Mesendoderm (in vitro differentiated cells): ENCODE data around the gene LIN37.

Experiments
- DNase-seq: peaks from one replicate; pipeline ENCODE4 v3.0.0; 2013
- H2AK5ac ChIP-seq: 2 replicates; pipeline ENCODE4 v1.6.1; 2013; ENCODE audit warnings: low read length, inconsistent platforms
- H2BK120ac ChIP-seq: 2 replicates; pipeline ENCODE4 v1.6.1; 2013; ENCODE audit warnings: low read depth, mild to moderate bottlenecking, low read length, moderate library complexity, mixed read lengths
- H2BK15ac ChIP-seq: replicated peaks from 2 replicates; pipeline ENCODE4 v1.6.1; 2013; ENCODE audit warnings: low read depth, mild to moderate bottlenecking, moderate library complexity
- H2BK5ac ChIP-seq: 2 replicates; pipeline ENCODE4 v1.6.1; 2013; ENCODE audit warnings: low read length, inconsistent platforms
- H3K18ac ChIP-seq: 2 replicates; pipeline ENCODE4 v1.6.1; 2013; ENCODE audit warnings: mild to moderate bottlenecking, low read length, mixed read lengths
- H3K23ac ChIP-seq: one replicate; pipeline ENCODE4 v1.6.1; 2013; ENCODE audit warnings: low read length
- H3K27ac ChIP-seq: 2 replicates; pipeline ENCODE4 v1.5.1; 2013; ENCODE audit warnings: low read depth, mild to moderate bottlenecking, inconsistent platforms, low read length, moderate library complexity
- H3K27me3 ChIP-seq: 2 replicates; pipeline ENCODE4 v1.6.1; 2013; ENCODE audit warnings: low read length, control low read depth, mild to moderate bottlenecking, inconsistent platforms; ENCODE audit not compliant: insufficient read depth, poor library complexity
- H3K36me3 ChIP-seq: 2 replicates; pipeline ENCODE4 v1.6.1; 2013; ENCODE audit warnings: low read length, inconsistent platforms; ENCODE audit not compliant: control insufficient read depth, insufficient read depth
- H3K4ac ChIP-seq: one replicate; pipeline ENCODE4 v1.6.1; 2013; ENCODE audit warnings: low read depth, mild to moderate bottlenecking, low read length, moderate library complexity
- H3K4me1 ChIP-seq: 2 replicates; pipeline ENCODE4 v1.6.1; 2013; ENCODE audit warnings: low read depth, low read length, inconsistent platforms; ENCODE audit not compliant: control insufficient read depth
- H3K4me2 ChIP-seq: 2 replicates; pipeline ENCODE4 v1.6.1; 2013; ENCODE audit warnings: low read length
- H3K4me3 ChIP-seq: 2 replicates; pipeline ENCODE4 v1.5.1; 2013; ENCODE audit warnings: mild to moderate bottlenecking, low read length
- H3K56ac ChIP-seq: one replicate; pipeline ENCODE4 v1.6.1; 2013; ENCODE audit warnings: low read length
- H3K79me1 ChIP-seq: 2 replicates; pipeline ENCODE4 v1.6.1; 2013; ENCODE audit warnings: low read length, inconsistent platforms
- H3K79me2 ChIP-seq: 2 replicates; pipeline ENCODE4 v1.6.1; 2013; ENCODE audit warnings: mild to moderate bottlenecking, low read length; ENCODE audit not compliant: control insufficient read depth, insufficient read depth
- H3K9ac ChIP-seq: 2 replicates; pipeline ENCODE4 v1.6.1; 2013; ENCODE audit warnings: low read length, inconsistent platforms
- H4K5ac ChIP-seq: one replicate; pipeline ENCODE4 v1.6.1; 2013; ENCODE audit warnings: low read length
- H4K8ac ChIP-seq: one replicate; pipeline ENCODE4 v1.6.1; 2013; ENCODE audit warnings: low read depth, mild to moderate bottlenecking, control low read depth, low read length, moderate library complexity
- WGBS: extraction: QIAGEN DNeasy Blood & Tissue Kit; methylation state at CpG from one replicate; pipeline ENCODE4 v1.1.7; 2013; ENCODE audit warnings: low lambda C conversion rate, missing lambda C conversion rate; ENCODE audit not compliant: insufficient coverage; ENCODE audit errors: extremely low coverage; 5-methylcytosine and 5-hydroxymethylcytosine counted together

Gene LIN37

DNA sequence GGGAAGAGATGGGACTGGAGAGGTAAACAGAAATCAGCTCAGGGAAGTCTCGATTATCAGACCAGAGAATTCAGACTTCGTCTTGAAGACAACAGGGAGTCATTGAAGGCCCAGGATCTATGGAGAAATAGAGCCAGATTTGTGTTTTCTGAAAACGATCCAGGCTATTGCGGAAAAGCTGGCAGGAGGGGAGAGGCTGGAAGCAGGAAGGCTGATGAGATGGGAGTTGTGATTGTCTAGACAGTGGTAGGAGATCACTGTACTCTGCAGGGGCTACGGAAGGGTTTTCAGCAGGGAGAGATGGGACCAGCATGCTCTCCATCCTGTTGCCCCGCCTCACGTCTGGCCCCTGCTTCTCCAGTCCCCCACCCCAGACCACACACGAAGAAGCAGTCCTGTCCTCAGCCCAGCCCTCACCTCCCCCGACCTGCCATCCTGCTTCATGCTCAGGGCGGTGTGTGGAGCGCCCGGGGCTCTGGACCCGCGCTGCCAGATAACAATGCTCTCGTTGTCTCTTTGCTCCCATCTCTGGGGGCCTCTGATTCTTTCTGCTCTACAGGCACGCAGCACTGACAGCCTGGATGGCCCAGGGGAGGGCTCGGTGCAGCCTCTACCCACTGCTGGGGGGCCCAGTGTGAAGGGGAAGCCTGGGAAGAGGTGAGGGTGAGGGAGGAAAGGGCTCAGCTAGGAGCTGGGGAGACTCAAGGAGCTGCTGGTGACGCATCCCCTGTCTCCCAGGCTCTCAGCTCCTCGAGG, 28.9 kb downstream of the LIN37 start:
- Histone ChIP-seq H3K56ac (peak overlapping the region; percentile 54), H4K8ac (no peak overlapping the region), H2BK120ac (no peak overlapping the region), H3K36me3 (no peaks in the 10 kb centered on the region), H2AK5ac (no peak overlapping the region), H4K5ac (no peak overlapping the region), H3K4me3 (no peak overlapping the region), H3K9ac (peak overlapping the region; percentile 32), H3K4ac (no peak overlapping the region), H3K23ac (no peak overlapping the region), H3K79me2 (no peaks in the 10 kb centered on the region), H3K18ac (no peak overlapping the region), H3K27me3 (no peaks in the 10 kb centered on the region), H3K79me1 (no peaks in the 10 kb centered on the region), H2BK15ac (no peak overlapping the region), H2BK5ac (no peak overlapping the region), H3K4me2 (no peak overlapping the region), H3K4me1 (peaks cover 8% of the 10 kb centered on the region), H3K27ac (no peak overlapping the region)
- no CpG with 5 or more reads among the region's 19 CpGs for WGBS
- peak; percentile 83 for DNase-seq

DNA sequence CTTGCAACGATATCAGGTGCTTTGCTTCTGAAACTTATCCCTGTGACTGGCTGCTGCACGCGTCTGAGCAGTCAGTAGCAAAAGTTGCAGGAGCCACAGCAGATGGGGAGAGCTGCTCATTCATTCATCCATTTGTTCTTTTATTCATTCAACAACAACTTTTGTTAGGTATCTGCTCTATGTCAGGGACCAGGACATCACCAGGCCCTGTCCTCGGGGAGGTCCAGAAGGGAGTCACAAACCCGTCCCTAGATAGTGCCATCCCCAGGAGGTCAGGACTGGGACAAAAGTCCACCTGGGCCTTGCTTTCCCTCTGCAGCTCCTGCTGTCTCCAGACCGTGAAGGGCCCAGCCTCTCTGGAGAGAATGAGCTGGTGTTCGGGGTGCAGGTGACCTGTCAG, 29.6 kb downstream of the LIN37 start:
- H3K4me2 ChIP-seq = no peak overlapping the region
- no peak overlapping the region for H4K8ac ChIP-seq
- WGBS = no CpG with 5 or more reads among the region's 7 CpGs

DNA sequence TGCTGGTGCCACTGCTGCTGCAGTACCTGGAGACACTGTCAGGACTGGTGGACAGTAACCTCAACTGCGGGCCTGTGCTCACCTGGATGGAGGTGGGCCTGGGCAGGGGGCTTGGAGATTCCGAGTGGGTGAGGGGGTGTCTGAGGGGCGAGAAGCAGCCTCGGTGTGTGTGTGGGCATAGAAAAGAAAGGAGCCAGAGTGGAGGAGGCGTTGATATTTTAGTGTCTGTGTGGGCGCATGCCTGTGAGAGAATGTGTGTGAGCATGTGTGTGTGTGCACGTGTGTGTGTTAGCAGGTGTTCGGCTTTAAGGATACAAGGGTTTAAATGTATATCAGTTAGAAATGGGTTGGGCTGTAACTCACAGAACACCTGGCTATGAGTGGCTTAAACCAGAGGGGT, 30.7 kb downstream of the LIN37 start:
- Histone ChIP-seq H3K9ac (no peak overlapping the region), H3K4me3 (no peak overlapping the region), H3K36me3 (no peaks in the 10 kb centered on the region), H3K4me2 (no peak overlapping the region), H4K5ac (no peak overlapping the region), H3K4ac (no peak overlapping the region), H3K23ac (no peak overlapping the region), H3K4me1 (peaks cover 8% of the 10 kb centered on the region), H3K27ac (no peak overlapping the region), H3K79me2 (no peaks in the 10 kb centered on the region), H3K79me1 (no peaks in the 10 kb centered on the region), H2BK5ac (no peak overlapping the region), H2BK120ac (no peak overlapping the region), H2BK15ac (no peak overlapping the region), H3K56ac (no peak overlapping the region), H4K8ac (no peak overlapping the region), H3K18ac (no peak overlapping the region), H2AK5ac (no peak overlapping the region), H3K27me3 (no peaks in the 10 kb centered on the region)
- no peak for DNase-seq
- no CpG with 5 or more reads among the region's 8 CpGs for WGBS

More for the DNA sequence above, 29.6 kb downstream of the LIN37 start:
- DNase-seq = no peak
- no peaks in the 10 kb centered on the region for H3K79me1 ChIP-seq
- no peak overlapping the region for H3K56ac ChIP-seq
- no peak overlapping the region for H3K4ac ChIP-seq
- no peak overlapping the region for H3K4me3 ChIP-seq
- no peak overlapping the region for H2BK120ac ChIP-seq
- no peak overlapping the region for H2BK15ac ChIP-seq
- H3K9ac ChIP-seq = no peak overlapping the region
- H3K23ac ChIP-seq = no peak overlapping the region
- no peak overlapping the region for H3K18ac ChIP-seq
- H4K5ac ChIP-seq = no peak overlapping the region
- no peak overlapping the region for H3K27ac ChIP-seq
- no peaks in the 10 kb centered on the region for H3K79me2 ChIP-seq
- H2BK5ac ChIP-seq = no peak overlapping the region
- H3K27me3 ChIP-seq = no peaks in the 10 kb centered on the region
- H3K36me3 ChIP-seq = no peaks in the 10 kb centered on the region
- no peak overlapping the region for H2AK5ac ChIP-seq
- peaks cover 8% of the 10 kb centered on the region for H3K4me1 ChIP-seq

DNA sequence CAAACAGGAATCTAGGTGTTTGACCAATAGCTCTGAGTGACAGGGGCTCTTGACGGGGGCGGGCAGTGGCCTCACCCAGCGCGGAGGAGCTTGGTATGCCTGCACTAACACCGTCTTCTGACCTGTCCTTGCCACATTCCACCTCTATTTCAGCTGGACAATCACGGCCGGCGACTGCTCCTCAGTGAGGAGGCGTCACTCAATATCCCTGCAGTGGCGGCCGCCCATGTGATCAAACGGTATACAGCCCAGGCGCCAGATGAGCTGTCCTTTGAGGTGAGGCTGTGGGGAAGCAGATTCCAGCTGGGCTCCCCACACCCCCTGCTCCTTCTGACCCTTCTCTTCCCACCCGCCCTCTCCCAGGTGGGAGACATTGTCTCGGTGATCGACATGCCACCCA, 31.7 kb downstream of the LIN37 start:
- no peak overlapping the region for H2BK5ac ChIP-seq
- H3K18ac ChIP-seq = no peak overlapping the region
- DNase-seq = no peak
- H3K79me2 ChIP-seq = no peaks in the 10 kb centered on the region
- H4K8ac ChIP-seq = no peak overlapping the region
- H3K4ac ChIP-seq = no peak overlapping the region
- H2BK120ac ChIP-seq = no peak overlapping the region
- no peak overlapping the region for H3K4me2 ChIP-seq
- no peak overlapping the region for H3K27ac ChIP-seq
- no peak overlapping the region for H3K4me3 ChIP-seq
- no peak overlapping the region for H2AK5ac ChIP-seq
- H3K79me1 ChIP-seq = no peaks in the 10 kb centered on the region
- WGBS = no CpG with 5 or more reads among the region's 16 CpGs
- no peak overlapping the region for H2BK15ac ChIP-seq
- no peak overlapping the region for H4K5ac ChIP-seq
- H3K27me3 ChIP-seq = no peaks in the 10 kb centered on the region
- H3K36me3 ChIP-seq = no peaks in the 10 kb centered on the region
- H3K23ac ChIP-seq = no peak overlapping the region
- no peak overlapping the region for H3K9ac ChIP-seq
- no peak overlapping the region for H3K56ac ChIP-seq
- peaks cover 8% of the 10 kb centered on the region for H3K4me1 ChIP-seq

DNA sequence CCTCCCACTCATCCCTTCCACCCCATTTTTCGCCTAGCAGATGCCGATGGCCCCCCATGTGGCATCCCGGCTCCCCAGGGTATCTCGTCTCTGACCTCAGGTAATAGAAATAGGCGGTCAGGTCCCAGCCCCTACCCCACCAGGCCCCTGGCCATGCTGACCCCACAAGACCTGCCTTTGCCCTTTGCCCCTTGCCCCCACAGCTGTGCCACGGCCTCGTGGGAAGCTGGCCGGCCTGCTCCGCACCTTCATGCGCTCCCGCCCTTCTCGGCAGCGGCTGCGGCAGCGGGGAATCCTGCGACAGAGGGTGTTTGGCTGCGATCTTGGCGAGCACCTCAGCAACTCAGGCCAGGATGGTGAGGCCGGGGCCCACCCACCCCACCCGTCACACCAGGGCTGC, 32.3 kb downstream of the LIN37 start:
- no peak overlapping the region for H2AK5ac ChIP-seq
- H3K4me1 ChIP-seq = peaks cover 8% of the 10 kb centered on the region
- no peak overlapping the region for H3K18ac ChIP-seq
- H4K8ac ChIP-seq = no peak overlapping the region
- no peaks in the 10 kb centered on the region for H3K27me3 ChIP-seq
- no peak overlapping the region for H4K5ac ChIP-seq
- no peak overlapping the region for H3K56ac ChIP-seq
- H3K9ac ChIP-seq = no peak overlapping the region
- H2BK120ac ChIP-seq = no peak overlapping the region
- no peak overlapping the region for H3K23ac ChIP-seq
- H3K27ac ChIP-seq = no peak overlapping the region
- H3K4me2 ChIP-seq = no peak overlapping the region
- no peak overlapping the region for H3K4ac ChIP-seq
- no peaks in the 10 kb centered on the region for H3K79me1 ChIP-seq
- DNase-seq = no peak
- WGBS = no CpG with 5 or more reads among the region's 20 CpGs
- no peak overlapping the region for H3K4me3 ChIP-seq
- no peak overlapping the region for H2BK5ac ChIP-seq
- no peaks in the 10 kb centered on the region for H3K36me3 ChIP-seq
- H2BK15ac ChIP-seq = no peak overlapping the region
- no peaks in the 10 kb centered on the region for H3K79me2 ChIP-seq

DNA sequence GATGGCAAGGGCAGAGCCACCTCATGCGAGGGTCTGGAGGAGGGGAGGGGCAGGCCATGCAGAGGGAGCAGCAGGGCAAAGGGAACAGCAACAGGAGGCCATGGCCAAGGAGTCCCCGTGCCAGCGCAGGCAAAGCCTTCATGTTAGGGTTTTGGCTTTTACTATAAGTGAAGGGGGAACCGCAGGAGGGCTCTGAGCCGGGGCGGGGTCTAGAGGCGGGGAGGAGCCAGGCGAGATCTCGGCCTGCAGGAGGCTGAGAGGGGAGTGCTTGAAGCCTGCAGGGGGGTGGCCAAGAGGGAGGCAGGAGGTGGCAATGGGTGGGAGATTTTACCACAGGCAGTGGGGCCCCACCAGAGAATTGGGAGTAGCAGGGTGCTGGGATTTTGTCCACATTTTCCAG, 33.3 kb downstream of the LIN37 start:
- Histone ChIP-seq H3K4me1 (peaks cover 5% of the 10 kb centered on the region), H4K8ac (no peak overlapping the region), H3K27me3 (no peaks in the 10 kb centered on the region), H2BK15ac (no peak overlapping the region), H3K79me1 (no peaks in the 10 kb centered on the region), H3K9ac (no peak overlapping the region), H2BK5ac (no peak overlapping the region), H3K4me2 (no peak overlapping the region), H2AK5ac (no peak overlapping the region), H3K4ac (no peak overlapping the region), H3K23ac (no peak overlapping the region), H3K4me3 (no peak overlapping the region), H3K27ac (no peak overlapping the region), H3K18ac (no peak overlapping the region), H3K56ac (no peak overlapping the region), H3K79me2 (no peaks in the 10 kb centered on the region), H3K36me3 (no peaks in the 10 kb centered on the region), H2BK120ac (no peak overlapping the region), H4K5ac (no peak overlapping the region)
- WGBS = no CpG with 5 or more reads among the region's 9 CpGs
- no peak for DNase-seq
